Measurements from ENCODE around the gene LTA4H.

GRCh38 chr12:96046543-96047228 lies 11.3 kb upstream of the LTA4H start:
- TF ChIP-seq CTCF (IDR thresholded peaks at IDR 0.05) (no peak), POLR2A (IDR thresholded peaks at IDR 0.05) (no peak)
